ENCODE results near the gene PCDHGA5.
"Not testable (repeated sequence)": the region's sequence is repeated elsewhere in the genome, so short reads cannot be mapped to it uniquely, and the experiment has no call there.

PCDHGA5 gene

GRCh38 chr5:141340781-141341354, 23.1 kb upstream of the PCDHGA5 start:
- not testable (repeated sequence) for H3K27ac Mint-ChIP-seq; DNase-seq; H3K4me1 Mint-ChIP-seq (ENCODE audit: low read depth in 2 of 2); H3K36me3 Mint-ChIP-seq (ENCODE audit: insufficient read depth); H3K4me3 Mint-ChIP-seq; H3K9me3 Mint-ChIP-seq; ATAC-seq (replicated peaks)
- peaks cover 61 to 99% of the 10 kb centered on the region in 2 donors for H3K27me3 Mint-ChIP-seq

- Mint-ChIP-seq H3K4me3 (no peak overlapping the region), H3K4me1 (ENCODE audit: low read depth in 2 of 2) (no peaks in the 10 kb centered on the region), H3K27ac (no peak overlapping the region), H3K27me3 (peaks cover 54 to 99% of the 10 kb centered on the region in 2 donors), H3K36me3 (ENCODE audit: insufficient read depth) (peaks cover 3% of the 10 kb centered on the region), H3K9me3 (peaks cover 10 to 21% of the 10 kb centered on the region in 2 donors)
- no peak for DNase-seq
- no peak for ATAC-seq (replicated peaks)
These were observed 21.2 kb upstream of the PCDHGA5 start for GRCh38 chr5:141342773-141343172.

- H3K36me3 Mint-ChIP-seq (ENCODE audit: insufficient read depth), result peaks cover 3% of the 10 kb centered on the region
- H3K27me3 Mint-ChIP-seq, result peaks cover 53 to 99% of the 10 kb centered on the region in 2 donors
- H3K27ac Mint-ChIP-seq, result no peak within 1 kb of the TSS
- H3K4me3 Mint-ChIP-seq, result peak within 1 kb of the TSS; percentile 12 to 57
- DNase-seq (no peak), ATAC-seq (replicated peaks) (no peak)
- no peaks in the 10 kb centered on the region for H3K4me1 Mint-ChIP-seq (ENCODE audit: low read depth in 2 of 2)
- peaks cover 5 to 21% of the 10 kb centered on the region in 2 donors for H3K9me3 Mint-ChIP-seq
These were observed 20.6 kb upstream of the PCDHGA5 start, which contains the start of gene PCDHGA3 for GRCh38 chr5:141343242-141343952. TSS of gene PCDHGA3 (plus strand) at chr5:141343829. CDS start at chr5:141344034, 205 bp downstream.

- peaks cover 55 to 99% of the 10 kb centered on the region in 2 donors for H3K27me3 Mint-ChIP-seq
- no peaks in the 10 kb centered on the region for H3K4me1 Mint-ChIP-seq (ENCODE audit: low read depth in 2 of 2)
- H3K36me3 Mint-ChIP-seq (ENCODE audit: insufficient read depth), result peaks cover 3% of the 10 kb centered on the region
These were observed 20.0 kb upstream of the PCDHGA5 start for GRCh38 chr5:141343953-141344463.

GRCh38 chr5:141345327-141345726, 18.6 kb upstream of the PCDHGA5 start:
- Mint-ChIP-seq H3K27ac (no peak overlapping the region), H3K9me3 (peaks cover 2 to 21% of the 10 kb centered on the region in 2 donors), H3K4me1 (ENCODE audit: low read depth in 2 of 2) (peaks cover 5 to 6% of the 10 kb centered on the region in 2 donors), H3K36me3 (ENCODE audit: insufficient read depth) (peaks cover 3% of the 10 kb centered on the region), H3K27me3 (peaks cover 60 to 95% of the 10 kb centered on the region in 2 donors), H3K4me3 (no peak overlapping the region)
- ATAC-seq (replicated peaks) (no peak), DNase-seq (no peak)

More at GRCh38 chr5:141343953-141344463, 20.0 kb upstream of the PCDHGA5 start:
- H3K9me3 Mint-ChIP-seq, result peaks cover 5 to 21% of the 10 kb centered on the region in 2 donors
- ATAC-seq (replicated peaks) (no peak), DNase-seq (no peak)
- H3K27ac Mint-ChIP-seq, result no peak overlapping the region
- peak overlapping the region; percentile 12 to 57 for H3K4me3 Mint-ChIP-seq

- H3K9me3 Mint-ChIP-seq, result peaks cover 1 to 20% of the 10 kb centered on the region in 2 donors
- H3K36me3 Mint-ChIP-seq (ENCODE audit: insufficient read depth); H3K4me3 Mint-ChIP-seq; H3K4me1 Mint-ChIP-seq (ENCODE audit: low read depth in 2 of 2); DNase-seq; ATAC-seq (replicated peaks); H3K27ac Mint-ChIP-seq: not testable (repeated sequence)
- peaks cover 59 to 95% of the 10 kb centered on the region in 2 donors for H3K27me3 Mint-ChIP-seq
These were observed 17.9 kb upstream of the PCDHGA5 start for GRCh38 chr5:141346017-141346416.

- DNase-seq (peak; percentile 18 to 37 (median 20)), ATAC-seq (replicated peaks) (peak; percentile 43)
- Mint-ChIP-seq H3K4me1 (ENCODE audit: low read depth in 2 of 2) (peaks cover 5 to 6% of the 10 kb centered on the region in 2 donors), H3K27ac (no peak within 1 kb of the TSS), H3K9me3 (peaks cover 1 to 20% of the 10 kb centered on the region in 2 donors), H3K27me3 (peaks cover 55 to 90% of the 10 kb centered on the region in 2 donors), H3K4me3 (peak within 1 kb of the TSS; percentile 58 to 68), H3K36me3 (ENCODE audit: insufficient read depth) (peaks cover 3% of the 10 kb centered on the region)
These were observed 13.9 kb upstream of the PCDHGA5 start, which contains the start of gene PCDHGB1 for GRCh38 chr5:141349917-141350619. TSS of gene PCDHGB1 (plus strand) at chr5:141350099. CDS start at chr5:141350261, 162 bp downstream.

- ATAC-seq (replicated peaks) (no peak), DNase-seq (no peak)
- H3K27me3 Mint-ChIP-seq, result peaks cover 64 to 90% of the 10 kb centered on the region in 2 donors
- peaks cover 3% of the 10 kb centered on the region for H3K36me3 Mint-ChIP-seq (ENCODE audit: insufficient read depth)
- H3K9me3 Mint-ChIP-seq, result peaks cover 1 to 13% of the 10 kb centered on the region in 2 donors
- no peak overlapping the region for H3K27ac Mint-ChIP-seq
- peaks cover 5 to 6% of the 10 kb centered on the region in 2 donors for H3K4me1 Mint-ChIP-seq (ENCODE audit: low read depth in 2 of 2)
- no peak overlapping the region for H3K4me3 Mint-ChIP-seq
These were observed 12.4 kb upstream of the PCDHGA5 start for GRCh38 chr5:141351591-141351990.

- ATAC-seq (replicated peaks), result no peak
- H3K9me3 Mint-ChIP-seq, result peaks cover 0 to 10% of the 10 kb centered on the region in 2 donors
- H3K27ac Mint-ChIP-seq, result no peak within 1 kb of the TSS
- peaks cover 49 to 92% of the 10 kb centered on the region in 2 donors for H3K27me3 Mint-ChIP-seq
- H3K36me3 Mint-ChIP-seq (ENCODE audit: insufficient read depth), result no peaks in the 10 kb centered on the region
- DNase-seq, result no peak
- H3K4me1 Mint-ChIP-seq (ENCODE audit: low read depth in 2 of 2), result peaks cover 6 to 7% of the 10 kb centered on the region in 2 donors
- peak within 1 kb of the TSS; percentile 40 to 56 for H3K4me3 Mint-ChIP-seq
These were observed 9.0 kb upstream of the PCDHGA5 start, which contains the start of gene PCDHGA4 for GRCh38 chr5:141354900-141355469. TSS of gene PCDHGA4 (plus strand) at chr5:141355021. CDS start at chr5:141355108, 87 bp downstream.

- Mint-ChIP-seq H3K27me3 (peaks cover 49 to 92% of the 10 kb centered on the region in 2 donors), H3K9me3 (peaks cover 0 to 7% of the 10 kb centered on the region in 2 donors), H3K27ac (no peak overlapping the region), H3K4me3 (no peak overlapping the region), H3K4me1 (ENCODE audit: low read depth in 2 of 2) (peaks cover 2 to 5% of the 10 kb centered on the region in 2 donors), H3K36me3 (ENCODE audit: insufficient read depth) (no peaks in the 10 kb centered on the region)
- DNase-seq, result no peak
- no peak for ATAC-seq (replicated peaks)
These were observed 8.3 kb upstream of the PCDHGA5 start for GRCh38 chr5:141355641-141356040.

GRCh38 chr5:141356133-141356532, 7.8 kb upstream of the PCDHGA5 start:
- DNase-seq (no peak), ATAC-seq (replicated peaks) (no peak)
- H3K27ac Mint-ChIP-seq, result no peak overlapping the region
- peaks cover 2 to 5% of the 10 kb centered on the region in 2 donors for H3K4me1 Mint-ChIP-seq (ENCODE audit: low read depth in 2 of 2)
- H3K9me3 Mint-ChIP-seq, result peaks cover 0 to 7% of the 10 kb centered on the region in 2 donors
- peaks cover under 1% of the 10 kb centered on the region for H3K36me3 Mint-ChIP-seq (ENCODE audit: insufficient read depth)
- H3K4me3 Mint-ChIP-seq, result no peak overlapping the region
- peaks cover 50 to 92% of the 10 kb centered on the region in 2 donors for H3K27me3 Mint-ChIP-seq

GRCh38 chr5:141356950-141357349, 7.0 kb upstream of the PCDHGA5 start:
- DNase-seq (no peak), ATAC-seq (replicated peaks) (no peak)
- Mint-ChIP-seq H3K4me1 (ENCODE audit: low read depth in 2 of 2) (peaks cover 2 to 5% of the 10 kb centered on the region in 2 donors), H3K27ac (no peak overlapping the region), H3K27me3 (peaks cover 51 to 96% of the 10 kb centered on the region in 2 donors), H3K36me3 (ENCODE audit: insufficient read depth) (peaks cover 7% of the 10 kb centered on the region), H3K9me3 (peaks cover 0 to 7% of the 10 kb centered on the region in 2 donors), H3K4me3 (no peak overlapping the region)
